Epidermal melanocyte (primary cell): ENCODE results near the gene CDC27.
"Not testable (repeated sequence)": the region's sequence is repeated elsewhere in the genome, so short reads cannot be mapped to it uniquely, and the experiment has no call there.

ENCODE experiments used
- DNase-seq: peaks from one replicate; pipeline ENCODE4 v3.0.0; 2011; ENCODE audit warnings: low spot score; ENCODE audit not compliant: insufficient read length

CDC27 gene

GRCh38 chr17:47073629-47074028 is 115.5 kb downstream of the CDC27 start:
- not testable (repeated sequence) for DNase-seq

GRCh38 chr17:47072886-47073285 is 116.2 kb downstream of the CDC27 start:
- peak; percentile 25 for DNase-seq

GRCh38 chr17:47071171-47071570 is 117.9 kb downstream of the CDC27 start:
- not testable (repeated sequence) for DNase-seq

- DNase-seq, result not testable (repeated sequence)
Measured at GRCh38 chr17:47070266-47070665, 118.8 kb downstream of the CDC27 start.
